ENCODE results near the gene HOXA1.
A peak's percentile ranks its signal among the peaks of the same experiment; 100 is the strongest.

GRCh38 chr7:27115221-27116026 is 19.6 kb upstream of the HOXA1 start:
- TF ChIP-seq CTCF (IDR thresholded peaks at IDR 0.05) (no peak), POLR2A (IDR thresholded peaks at IDR 0.05) (peak in 2 of 4 donors; percentile 36 to 65)

Measured in esophagus squamous epithelium (tissue), 4 donors.